WERI-Rb-1 (cell line): ENCODE measurements around the gene SNAP23.
"Not testable (repeated sequence)": the region's sequence is repeated elsewhere in the genome, so short reads cannot be mapped to it uniquely, and the experiment has no call there.

Experiments
- DNase-seq: peaks from one replicate; pipeline ENCODE4 v3.0.0-alpha.2; 2020
- H3K27ac ChIP-seq: fragments of 250-450 bp; sonication (Bioruptor Pico); 2 replicates; pipeline ENCODE4 v1.5.1; 2020; ENCODE audit warnings: mild to moderate bottlenecking, moderate library complexity
- H3K27me3 ChIP-seq: fragments of 250-450 bp; sonication (Bioruptor Pico); 2 replicates; pipeline ENCODE4 v1.5.1; 2021; ENCODE audit warnings: mild to moderate bottlenecking, low read depth, moderate library complexity; ENCODE audit not compliant: insufficient read depth, severe bottlenecking
- H3K36me3 ChIP-seq: fragments of 250-450 bp; sonication (Bioruptor Pico); 2 replicates; pipeline ENCODE4 v1.5.1; 2020; ENCODE audit warnings: mild to moderate bottlenecking, moderate library complexity
- H3K4me3 ChIP-seq: 2 replicates; pipeline ENCODE4 v1.5.1; 2011; ENCODE audit warnings: low read depth, mild to moderate bottlenecking, control low read depth, low read length
- H3K9me3 ChIP-seq: fragments of 250-450 bp; sonication (Bioruptor Pico); 2 replicates; pipeline ENCODE4 v1.5.1; 2021; ENCODE audit warnings: mild to moderate bottlenecking, moderate library complexity; ENCODE audit not compliant: severe bottlenecking
- CTCF ChIP-seq: IDR thresholded peaks from 2 replicates; pipeline ENCODE4 v1.5.1; 2011; ENCODE audit warnings: low read depth, mild to moderate bottlenecking, control low read depth, inconsistent platforms, low read length

SNAP23 gene

GRCh38 chr15:42549741-42550392 lies 54.4 kb downstream of the SNAP23 start:
- TF ChIP-seq CTCF = no peak
- Histone ChIP-seq H3K27me3 (no peaks in the 10 kb centered on the region), H3K9me3 (no peaks in the 10 kb centered on the region), H3K27ac (peak overlapping the region; percentile 95; the same call in 1 of the 2 replicates), H3K36me3 (peaks cover 34% of the 10 kb centered on the region), H3K4me3 (peak overlapping the region; percentile 99)
- no peak for DNase-seq

- Histone ChIP-seq H3K36me3 (peaks cover 29% of the 10 kb centered on the region), H3K9me3 (no peaks in the 10 kb centered on the region), H3K27ac (no peak overlapping the region), H3K27me3 (no peaks in the 10 kb centered on the region), H3K4me3 (no peak overlapping the region)
- DNase-seq = no peak
- no peak for TF ChIP-seq CTCF
Measured at GRCh38 chr15:42553554-42553953, 58.1 kb downstream of the SNAP23 start.

GRCh38 chr15:42556550-42557207 lies 61.2 kb downstream of the SNAP23 start:
- H3K9me3 ChIP-seq, DNase-seq, H3K4me3 ChIP-seq, H3K27ac ChIP-seq, H3K27me3 ChIP-seq: not testable (repeated sequence)
- peaks cover 52% of the 10 kb centered on the region for H3K36me3 ChIP-seq

GRCh38 chr15:42558739-42559138 lies 63.3 kb downstream of the SNAP23 start:
- Histone ChIP-seq H3K4me3 (no peak overlapping the region), H3K27me3 (no peaks in the 10 kb centered on the region), H3K9me3 (no peaks in the 10 kb centered on the region), H3K27ac (no peak overlapping the region), H3K36me3 (peaks cover 66% of the 10 kb centered on the region)
- DNase-seq = no peak
- no peak for TF ChIP-seq CTCF

- H3K9me3 ChIP-seq = no peaks in the 10 kb centered on the region
- TF ChIP-seq CTCF = no peak
- peak; percentile 99 for DNase-seq
- H3K36me3 ChIP-seq = peaks cover 5% of the 10 kb centered on the region; the same call in 1 of the 2 replicates
- no peaks in the 10 kb centered on the region for H3K27me3 ChIP-seq
- H3K27ac ChIP-seq = peak within 1 kb of the TSS; percentile 83
- H3K4me3 ChIP-seq = peak within 1 kb of the TSS; percentile 93
Measured at GRCh38 chr15:42575188-42576039, 80.0 kb downstream of the SNAP23 start, which contains the start of gene STARD9. STARD9 (plus strand) TSS chr15:42575606; CDS start chr15:42575716, 110 bp downstream.
